Stimulated activated CD8-positive, alpha-beta memory T cell treated with anti-CD3 and anti-CD28 coated beads, Interleukin-15, amount 100 ng/mL, for 48 hours (primary cell): ENCODE data around the gene ANKEF1.
"Not testable (repeated sequence)": the region's sequence is repeated elsewhere in the genome, so short reads cannot be mapped to it uniquely, and the experiment has no call there.

Source experiments
- DNase-seq, 2 donors: peaks; one replicate each; pipeline ENCODE4 v3.0.0-alpha.2; 2020; ENCODE audit warnings: low read depth in 2 of 2

Gene ANKEF1

GRCh38 chr20:10032269-10032668 lies 2.5 kb upstream of the ANKEF1 start:
- not testable (repeated sequence) for DNase-seq

- DNase-seq, result no peak
Measured at GRCh38 chr20:10033905-10034650, 709 bp upstream of the ANKEF1 start.

- not testable (repeated sequence) for DNase-seq
Measured at GRCh38 chr20:10036321-10036720, 1.5 kb downstream of the ANKEF1 start.

GRCh38 chr20:10040070-10040975 lies 5.5 kb downstream of the ANKEF1 start:
- DNase-seq, result no peak

- DNase-seq, result no peak
Measured at GRCh38 chr20:10042086-10042485, 7.3 kb downstream of the ANKEF1 start.

DNA sequence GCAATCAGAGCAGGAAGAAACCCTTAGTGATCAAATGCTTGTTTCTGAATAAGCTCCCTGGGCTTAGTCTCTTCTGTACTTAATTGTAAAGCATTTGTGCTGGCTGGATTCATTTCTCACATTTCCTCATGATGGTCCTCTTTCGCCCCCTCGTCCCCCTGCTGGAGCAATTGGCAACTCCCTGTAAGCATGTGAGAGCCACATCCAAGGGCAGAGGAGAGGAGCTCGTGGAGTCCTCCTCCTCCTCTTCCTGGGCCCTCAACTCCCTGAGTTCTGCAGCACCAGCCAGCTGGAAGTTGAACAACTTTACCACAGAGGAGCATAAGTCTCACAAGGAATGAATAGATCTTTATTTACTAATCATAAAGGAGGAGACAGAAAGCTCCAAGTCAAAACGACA lies 12.6 kb downstream of the ANKEF1 start:
- DNase-seq, result no peak

DNA sequence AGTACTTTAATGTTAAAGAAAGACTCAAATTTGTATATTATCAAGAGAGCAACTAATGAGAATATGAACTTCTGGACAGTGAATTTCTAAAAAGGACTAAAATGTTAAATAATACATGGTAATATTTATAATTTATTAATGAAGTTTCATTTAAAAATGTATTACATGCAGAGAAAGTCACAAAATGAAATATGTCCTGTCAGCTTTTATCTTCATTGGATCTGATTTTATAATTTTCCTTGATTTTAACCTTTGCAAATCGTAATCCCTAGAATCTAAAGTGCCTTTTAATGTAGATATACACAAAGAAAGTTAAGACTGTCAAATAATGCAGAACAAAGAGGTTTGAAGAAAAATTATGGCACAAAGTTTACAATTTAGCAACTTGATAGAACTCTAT lies 16.4 kb downstream of the ANKEF1 start:
- no peak for DNase-seq

DNA sequence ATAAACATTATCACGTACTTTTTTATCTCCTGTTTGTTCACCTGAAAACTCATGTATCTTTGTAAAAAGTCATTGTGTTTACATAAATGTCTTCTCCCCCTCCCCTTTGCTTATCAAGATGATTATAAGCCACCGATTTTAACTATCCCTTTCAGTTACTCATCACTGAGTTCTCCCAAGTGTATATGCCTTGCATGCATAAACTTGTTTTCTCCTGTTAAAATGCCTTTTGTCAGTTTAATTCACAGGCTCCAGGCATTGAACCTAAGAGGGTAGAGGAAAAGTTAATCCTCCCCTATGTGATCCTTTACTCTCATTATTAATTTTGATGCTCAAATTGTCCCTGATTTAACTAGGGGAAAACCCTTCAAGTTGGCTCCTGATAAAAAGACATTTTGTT lies 24.2 kb downstream of the ANKEF1 start:
- DNase-seq, result no peak

GRCh38 chr20:10060226-10060625 lies 25.4 kb downstream of the ANKEF1 start:
- DNase-seq, result no peak

DNA sequence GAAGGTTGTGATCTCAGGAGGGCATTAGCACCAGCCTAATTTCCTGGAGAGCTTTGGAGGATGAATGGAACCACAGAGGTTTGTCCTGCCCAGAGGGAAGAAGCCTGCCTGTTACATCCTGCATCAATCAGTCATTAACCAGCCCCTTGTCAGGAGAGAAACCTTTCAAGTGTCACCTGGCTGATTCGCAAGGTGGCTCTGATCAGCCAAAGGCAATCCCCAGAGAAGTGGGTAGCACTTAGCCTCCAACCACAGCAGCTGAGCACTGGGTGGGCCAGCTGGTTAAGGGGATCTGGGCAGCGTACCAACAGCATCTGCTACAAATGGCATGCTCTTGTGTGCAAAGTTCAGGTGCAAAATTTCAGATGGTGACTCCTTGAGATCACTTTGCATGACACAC lies 26.9 kb downstream of the ANKEF1 start:
- no peak for DNase-seq

- no peak for DNase-seq
Measured at GRCh38 chr20:10063482-10063881, 28.7 kb downstream of the ANKEF1 start.

DNA sequence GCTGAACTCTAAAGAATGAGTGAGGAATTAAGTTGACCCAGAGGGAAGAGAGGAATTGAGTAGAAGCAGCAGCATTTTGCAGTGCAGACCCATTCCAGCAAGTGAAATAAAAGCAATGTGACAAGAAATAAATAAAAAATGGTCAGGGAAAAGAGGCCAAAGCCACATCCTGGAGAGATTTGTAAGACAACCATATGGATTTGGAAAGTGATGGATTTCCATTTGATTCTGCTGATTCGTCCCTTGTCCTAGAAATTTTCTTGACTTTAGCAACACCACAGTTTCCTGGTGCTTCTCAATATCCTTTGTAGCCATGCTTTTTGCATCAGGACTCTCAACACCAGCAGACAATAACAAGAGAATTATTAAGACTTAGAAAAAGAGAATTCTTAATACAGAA lies 29.8 kb downstream of the ANKEF1 start:
- DNase-seq, result no peak

DNA sequence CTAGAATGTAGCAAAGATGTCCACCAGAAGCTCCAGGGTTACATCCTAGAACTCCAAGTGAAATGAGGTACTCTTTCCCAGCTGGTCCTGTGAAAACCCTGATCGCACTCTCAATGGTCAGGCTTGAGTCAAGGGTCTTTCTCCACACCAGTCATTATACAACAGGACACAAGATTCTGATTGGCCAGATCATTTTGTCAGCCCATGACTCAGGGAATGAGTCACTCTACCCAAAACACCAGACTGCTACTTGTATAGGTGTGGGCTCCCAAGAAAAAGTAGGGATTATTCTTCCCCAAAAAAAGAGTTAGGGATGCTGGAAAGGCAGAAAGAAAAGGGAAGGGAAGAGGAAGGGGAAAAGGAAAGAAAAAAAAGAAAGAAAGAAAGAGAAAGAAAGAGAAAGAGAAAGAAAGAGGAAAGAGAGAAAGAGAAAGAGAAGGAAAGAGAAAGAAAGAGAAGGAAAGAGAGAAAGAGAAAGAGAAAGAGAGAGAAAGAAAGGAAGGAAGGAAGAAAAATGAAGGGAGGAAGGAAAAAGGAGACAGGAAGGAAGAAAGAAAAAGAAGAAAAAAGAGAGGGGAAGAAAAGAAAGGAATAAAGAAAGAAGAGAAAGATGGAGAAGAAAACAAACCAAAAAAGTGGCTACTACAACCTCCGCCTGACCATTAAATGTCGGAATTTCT lies 30.5 kb downstream of the ANKEF1 start:
- no peak for DNase-seq

DNA sequence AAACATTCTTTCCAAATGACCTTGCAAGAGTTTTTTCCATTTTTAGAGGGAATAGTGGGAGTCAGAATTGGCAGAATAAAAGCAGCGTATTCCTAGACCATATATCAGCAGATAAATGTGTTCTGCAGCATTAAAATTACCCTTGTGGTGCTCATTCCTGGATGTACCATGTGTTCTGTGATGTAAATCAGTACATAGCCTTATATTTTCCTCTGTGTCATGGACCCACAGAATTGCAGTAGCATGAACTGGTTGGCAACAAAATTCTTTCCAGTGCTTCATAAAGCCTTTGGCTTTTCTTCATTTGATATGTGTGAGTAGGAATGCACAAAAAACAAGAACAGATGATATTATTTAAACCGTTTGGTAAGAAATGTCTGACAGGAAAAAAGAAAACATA lies 32.5 kb downstream of the ANKEF1 start:
- no peak for DNase-seq

GRCh38 chr20:10074513-10074912 lies 39.7 kb downstream of the ANKEF1 start:
- no peak for DNase-seq

DNA sequence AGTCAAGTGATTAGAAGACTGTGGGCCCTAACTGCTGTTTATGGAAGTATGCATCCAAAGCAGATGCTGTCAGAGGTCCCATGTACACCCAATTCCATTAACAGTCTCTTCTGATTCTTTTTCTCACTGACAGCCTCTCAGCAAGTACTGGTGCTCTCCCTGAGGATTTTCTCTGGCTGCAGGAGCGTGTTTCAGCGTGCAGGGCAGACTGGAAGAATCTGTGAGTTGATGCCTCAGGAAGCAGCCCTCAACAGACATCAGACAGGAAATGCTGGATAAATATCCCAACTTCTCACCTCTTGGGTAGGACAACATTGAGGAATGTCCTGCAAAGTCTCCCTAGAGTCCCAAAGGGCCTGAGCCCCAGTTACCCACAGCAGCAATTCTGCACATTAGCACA lies 40.8 kb downstream of the ANKEF1 start:
- DNase-seq, result no peak

DNA sequence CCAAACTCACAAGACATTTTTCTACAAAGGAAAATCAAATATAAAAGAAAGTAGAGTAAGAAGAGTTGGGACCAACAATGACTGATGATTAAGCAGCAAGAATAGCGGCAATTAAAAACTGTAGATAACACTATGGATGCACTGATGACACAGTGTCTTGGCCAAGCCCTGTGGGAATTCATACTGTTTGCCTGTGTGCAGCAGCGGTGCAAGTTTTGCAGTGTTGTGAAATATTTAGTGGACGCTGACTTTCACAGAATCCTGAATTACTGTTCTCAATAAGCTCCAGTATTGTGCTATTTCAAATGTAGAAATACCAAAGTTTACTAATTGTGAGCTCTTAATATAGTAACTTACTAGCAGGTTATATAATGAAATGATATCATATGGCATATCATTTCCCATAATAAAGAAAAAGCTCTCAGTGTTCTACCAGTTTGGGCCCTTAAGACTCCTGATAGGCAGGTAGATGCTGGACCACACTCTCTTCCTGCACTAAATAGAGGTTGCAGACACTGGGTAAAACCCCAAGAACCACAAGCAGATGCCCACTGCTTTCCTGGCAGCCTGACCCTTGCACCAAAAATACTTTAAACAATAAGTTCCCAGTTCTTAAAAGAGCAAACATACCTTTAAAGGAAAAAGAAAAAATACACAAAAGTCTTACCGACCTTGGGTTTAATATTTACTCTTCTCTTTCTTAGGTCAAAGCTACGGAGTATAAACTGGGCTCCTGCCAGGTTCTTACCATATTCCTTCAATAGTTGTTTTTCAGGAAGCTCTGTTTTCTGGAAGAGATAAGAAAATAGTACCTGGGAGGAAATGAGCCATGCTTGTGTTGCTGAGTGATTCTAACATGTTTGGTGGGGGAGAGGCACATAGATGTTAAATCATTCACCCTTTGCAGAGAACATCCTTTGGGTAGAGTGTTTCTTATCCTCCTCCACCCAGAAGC lies 41.6 kb downstream of the ANKEF1 start:
- no peak for DNase-seq

- no peak for DNase-seq
Measured at GRCh38 chr20:10077081-10077471, 42.3 kb downstream of the ANKEF1 start.

- DNase-seq, result no peak
Measured at GRCh38 chr20:10077886-10078285, 43.1 kb downstream of the ANKEF1 start.

DNA sequence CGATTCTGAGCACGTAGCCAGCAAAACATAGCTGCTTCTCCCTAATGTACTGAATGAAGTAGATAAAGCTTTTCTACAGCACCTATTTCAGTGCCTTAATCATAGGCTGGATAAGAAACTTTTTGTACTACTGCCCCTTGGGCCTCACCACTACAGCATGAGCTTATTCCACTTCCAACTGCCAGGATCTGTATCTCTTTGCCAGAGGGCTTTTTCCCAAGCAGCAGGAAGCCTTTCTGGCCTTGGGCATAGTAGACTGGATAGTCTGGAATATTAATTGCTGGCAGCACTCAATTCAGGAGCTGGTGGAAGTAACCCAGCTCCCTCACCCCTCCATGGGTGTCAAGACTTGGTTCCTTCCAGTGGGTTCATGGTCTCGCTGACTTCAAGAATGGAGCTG lies 43.6 kb downstream of the ANKEF1 start:
- no peak for DNase-seq

DNA sequence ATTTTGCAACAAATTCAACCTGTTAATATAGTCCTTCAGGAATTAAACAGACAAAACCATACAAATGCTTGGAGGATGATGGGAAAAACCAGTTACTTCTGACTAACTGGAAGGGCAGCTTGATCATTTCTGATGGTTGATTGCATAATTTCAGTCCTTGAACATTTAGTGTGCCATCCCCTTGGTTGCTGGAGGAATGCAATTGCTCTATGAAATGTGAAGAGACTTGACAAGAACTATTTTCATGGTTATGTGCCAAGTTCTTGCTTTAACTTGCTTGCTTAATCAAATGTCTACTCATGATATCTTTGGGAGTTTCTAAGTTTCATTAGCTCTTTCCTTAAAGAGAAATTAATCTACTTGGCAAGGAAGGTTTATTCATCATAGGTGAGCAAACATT lies 45.2 kb downstream of the ANKEF1 start:
- no peak for DNase-seq
